ENCODE data around the gene NUCB1. TPM values are rescaled to one million over a fixed set of nuclear protein-coding genes. Genes with fewer than 3 reads are reported as not detected.
"Not testable (repeated sequence)": the region's sequence is repeated elsewhere in the genome, so short reads cannot be mapped to it uniquely, and the experiment has no call there.

The NUCB1 gene
- total and polyA plus RNA-seq, 2 donors (not counting 3 experiments of a cell fraction or from before 2014, with no cell fraction given): 194 to 231 TPM

DNA sequence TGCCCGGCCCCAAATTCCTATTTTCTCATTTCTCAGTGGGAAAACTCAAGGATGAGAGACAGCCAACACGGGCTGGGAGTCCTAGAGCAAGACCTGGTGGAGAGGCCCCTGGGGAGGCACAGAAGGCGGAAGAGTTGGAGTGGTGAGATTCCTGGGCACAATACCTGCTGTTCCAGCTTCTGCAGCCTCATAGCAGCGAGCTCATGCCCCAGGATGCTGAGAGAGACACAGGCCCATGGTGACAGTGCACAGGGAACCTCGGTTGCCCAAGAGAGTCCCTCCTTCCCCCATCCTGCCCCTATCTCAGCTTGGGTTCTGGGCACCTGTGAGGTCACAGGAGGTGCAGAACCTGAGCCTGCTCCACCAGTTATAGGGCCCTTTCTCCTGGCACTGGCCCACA, 2.9 kb upstream of the NUCB1 start:
- dilution Hi-C loops (cut with MboI; ENCODE audit: extremely low pct_ligation_motif_present, low sequenced_read_pairs): no loop called here
- no peak for FAIRE-seq
- CTCF ChIA-PET: interaction anchor here (2.3 kb wide), 1 partner anchor 74 kb away, joined by 13 read pairs; no protein-coding TSS in a partner anchor

DNA sequence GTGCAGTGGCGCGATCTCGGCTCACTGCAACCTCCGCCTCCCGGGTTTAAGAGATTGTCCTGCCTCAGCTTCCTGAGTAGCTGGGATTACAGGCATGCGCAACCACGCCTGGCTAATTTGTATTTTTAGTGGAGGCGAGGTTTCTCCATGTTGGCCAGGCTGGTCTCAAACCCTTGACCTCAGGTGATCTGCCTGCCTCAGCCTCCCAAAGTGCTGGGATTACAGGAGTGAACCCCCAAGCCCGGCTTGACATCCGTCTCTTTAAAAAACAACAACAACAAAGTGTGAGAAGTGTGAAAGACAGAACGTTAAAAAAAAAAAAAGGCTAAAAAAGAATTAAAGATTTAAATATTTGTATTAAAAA, 744 bp upstream of the NUCB1 start:
- dilution Hi-C loops (cut with MboI; ENCODE audit: extremely low pct_ligation_motif_present, low sequenced_read_pairs); H3K36me3 ChIP-seq (ENCODE audit: control insufficient read depth in 2 of 2, extremely low read depth in 1 of 2, insufficient read depth in 2 of 2, low read length in 2 of 2); H3K9me1 ChIP-seq (replicated peaks; ENCODE audit: control insufficient read depth, extremely low read depth, insufficient read depth, low read length); BruUV-seq (replicated peaks); DNase-seq (ENCODE audit: low read depth, low spot score); H4K20me1 ChIP-seq (replicated peaks; ENCODE audit: control insufficient read depth, extremely low read depth, insufficient read depth, low read length); H2AFZ ChIP-seq (ENCODE audit: low read depth, low read length); H3K9me3 ChIP-seq (replicated peaks; ENCODE audit: control insufficient read depth, insufficient read depth, low read length); FAIRE-seq; intact Hi-C loops (cut with micrococcal nuclease); H3K27ac ChIP-seq (ENCODE audit: insufficient read depth, low read depth, low read length): not testable (repeated sequence)
- POLR2A ChIA-PET: interaction anchor here (0.8 to 2.0 kb wide), 4 partner anchors 18 to 66 kb away, joined by 3 to 5 read pairs (median 4); partner anchors contain the start of gene BAX
- H3K9ac ChIP-seq (replicated peaks; ENCODE audit: extremely low read depth, insufficient read depth, low read length): peak overlapping the region; percentile 69
- CTCF ChIA-PET: interaction anchor here (0.5 to 2.6 kb wide), 11 partner anchors 13 to 93 kb away, joined by 3 to 27 read pairs (median 4); partner anchors contain the start of gene DHDH
- H3K4me2 ChIP-seq (ENCODE audit: insufficient read depth, low read length): peak overlapping the region; percentile 67
- peaks cover 2 to 11% of the 10 kb centered on the region in 2 experiments for H3K27me3 ChIP-seq (ENCODE audit: control insufficient read depth in 2 of 2, insufficient read depth in 2 of 2, low read length in 2 of 2)
- peaks cover 12% of the 10 kb centered on the region for H3K79me2 ChIP-seq (ENCODE audit: control insufficient read depth, insufficient read depth, low read length)
- peaks cover 12% of the 10 kb centered on the region for H3K4me1 ChIP-seq (ENCODE audit: control insufficient read depth, extremely low read depth, insufficient read depth, low read length)
- H3K4me3 ChIP-seq (replicated peaks in 1 of 3; ENCODE audit: insufficient read depth in 1 of 3, low read depth in 1 of 3, low read length in 3 of 3): peak overlapping the region in 1 of 3 experiments; percentile 84

More for the DNA sequence above, 2.9 kb upstream of the NUCB1 start:
- no peaks in the 10 kb centered on the region for H3K9me3 ChIP-seq (replicated peaks; ENCODE audit: control insufficient read depth, insufficient read depth, low read length)
- no peak for DNase-seq (ENCODE audit: low read depth, low spot score)
- no peak overlapping the region for H2AFZ ChIP-seq (ENCODE audit: low read depth, low read length)
- peaks cover 6 to 11% of the 10 kb centered on the region in 2 experiments for H3K27me3 ChIP-seq (ENCODE audit: control insufficient read depth in 2 of 2, insufficient read depth in 2 of 2, low read length in 2 of 2)
- peaks cover 12% of the 10 kb centered on the region for H3K4me1 ChIP-seq (ENCODE audit: control insufficient read depth, extremely low read depth, insufficient read depth, low read length)
- no peak overlapping the region for H3K27ac ChIP-seq (ENCODE audit: insufficient read depth, low read depth, low read length)
- H4K20me1 ChIP-seq (replicated peaks; ENCODE audit: control insufficient read depth, extremely low read depth, insufficient read depth, low read length): no peaks in the 10 kb centered on the region
- H3K36me3 ChIP-seq (ENCODE audit: control insufficient read depth in 2 of 2, extremely low read depth in 1 of 2, insufficient read depth in 2 of 2, low read length in 2 of 2): no peaks in the 10 kb centered on the region
- no TSS peak for BruUV-seq (replicated peaks)
- no peak overlapping the region for H3K4me3 ChIP-seq (replicated peaks in 1 of 3; ENCODE audit: insufficient read depth in 1 of 3, low read depth in 1 of 3, low read length in 3 of 3)
- intact Hi-C loops (cut with micrococcal nuclease): no loop called here
- no peak for TF ChIP-seq EZH2 (IDR thresholded peaks at IDR 0.05; ENCODE audit: borderline replicate concordance, low read depth, low read length, severe bottlenecking)
- no peak for TF ChIP-seq GATA2 (IDR thresholded peaks at IDR 0.05; ENCODE audit: insufficient read depth, insufficient read length, low read depth, low read length)
- TF ChIP-seq FOS (IDR thresholded peaks at IDR 0.05; ENCODE audit: borderline replicate concordance, insufficient read depth, low read length): no peak
- no peak for TF ChIP-seq MYC (IDR thresholded peaks at IDR 0.05; ENCODE audit: low read depth, low read length)
- TF ChIP-seq, protein P1, sequence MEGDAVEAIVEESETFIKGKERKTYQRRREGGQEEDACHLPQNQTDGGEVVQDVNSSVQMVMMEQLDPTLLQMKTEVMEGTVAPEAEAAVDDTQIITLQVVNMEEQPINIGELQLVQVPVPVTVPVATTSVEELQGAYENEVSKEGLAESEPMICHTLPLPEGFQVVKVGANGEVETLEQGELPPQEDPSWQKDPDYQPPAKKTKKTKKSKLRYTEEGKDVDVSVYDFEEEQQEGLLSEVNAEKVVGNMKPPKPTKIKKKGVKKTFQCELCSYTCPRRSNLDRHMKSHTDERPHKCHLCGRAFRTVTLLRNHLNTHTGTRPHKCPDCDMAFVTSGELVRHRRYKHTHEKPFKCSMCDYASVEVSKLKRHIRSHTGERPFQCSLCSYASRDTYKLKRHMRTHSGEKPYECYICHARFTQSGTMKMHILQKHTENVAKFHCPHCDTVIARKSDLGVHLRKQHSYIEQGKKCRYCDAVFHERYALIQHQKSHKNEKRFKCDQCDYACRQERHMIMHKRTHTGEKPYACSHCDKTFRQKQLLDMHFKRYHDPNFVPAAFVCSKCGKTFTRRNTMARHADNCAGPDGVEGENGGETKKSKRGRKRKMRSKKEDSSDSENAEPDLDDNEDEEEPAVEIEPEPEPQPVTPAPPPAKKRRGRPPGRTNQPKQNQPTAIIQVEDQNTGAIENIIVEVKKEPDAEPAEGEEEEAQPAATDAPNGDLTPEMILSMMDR (IDR thresholded peaks at IDR 0.05; ENCODE audit: extremely low read depth in 1 of 2, insufficient read depth in 1 of 2, low read depth in 1 of 2, low read length in 2 of 2): no peak
- no peak for TF ChIP-seq POLR2A (IDR thresholded peaks at IDR 0.05; ENCODE audit: low read depth, low read length)
- TF ChIP-seq POLR2AphosphoS5 (IDR thresholded peaks at IDR 0.05; ENCODE audit: insufficient read depth, low read depth, low read length): no peak
- TF ChIP-seq, protein P2, sequence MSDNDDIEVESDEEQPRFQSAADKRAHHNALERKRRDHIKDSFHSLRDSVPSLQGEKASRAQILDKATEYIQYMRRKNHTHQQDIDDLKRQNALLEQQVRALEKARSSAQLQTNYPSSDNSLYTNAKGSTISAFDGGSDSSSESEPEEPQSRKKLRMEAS (IDR thresholded peaks at IDR 0.05; ENCODE audit: insufficient read depth, insufficient read length): no peak
- no peak for TF ChIP-seq JUN (IDR thresholded peaks at IDR 0.05; ENCODE audit: borderline replicate concordance, insufficient read depth, insufficient read length, low read depth)
- H3K79me2 ChIP-seq (ENCODE audit: control insufficient read depth, insufficient read depth, low read length): peaks cover 10% of the 10 kb centered on the region
- no peak overlapping the region for H3K4me2 ChIP-seq (ENCODE audit: insufficient read depth, low read length)
- no peak overlapping the region for H3K9ac ChIP-seq (replicated peaks; ENCODE audit: extremely low read depth, insufficient read depth, low read length)
- no peaks in the 10 kb centered on the region for H3K9me1 ChIP-seq (replicated peaks; ENCODE audit: control insufficient read depth, extremely low read depth, insufficient read depth, low read length)
- POLR2A ChIA-PET: no interaction called here

Measured in endothelial cell of umbilical vein (primary cell).